GM18519 (cell line): ENCODE data around the gene ZGLP1.

Source experiments
- ATAC-seq: cut with Tn5 transposase; IDR thresholded peaks from one replicate; pipeline ENCODE4 v1.9.1; 2021; ENCODE audit warnings: mild to moderate bottlenecking, moderate library complexity; ENCODE audit not compliant: unreplicated experiment, low FRiP score

Gene ZGLP1

DNA sequence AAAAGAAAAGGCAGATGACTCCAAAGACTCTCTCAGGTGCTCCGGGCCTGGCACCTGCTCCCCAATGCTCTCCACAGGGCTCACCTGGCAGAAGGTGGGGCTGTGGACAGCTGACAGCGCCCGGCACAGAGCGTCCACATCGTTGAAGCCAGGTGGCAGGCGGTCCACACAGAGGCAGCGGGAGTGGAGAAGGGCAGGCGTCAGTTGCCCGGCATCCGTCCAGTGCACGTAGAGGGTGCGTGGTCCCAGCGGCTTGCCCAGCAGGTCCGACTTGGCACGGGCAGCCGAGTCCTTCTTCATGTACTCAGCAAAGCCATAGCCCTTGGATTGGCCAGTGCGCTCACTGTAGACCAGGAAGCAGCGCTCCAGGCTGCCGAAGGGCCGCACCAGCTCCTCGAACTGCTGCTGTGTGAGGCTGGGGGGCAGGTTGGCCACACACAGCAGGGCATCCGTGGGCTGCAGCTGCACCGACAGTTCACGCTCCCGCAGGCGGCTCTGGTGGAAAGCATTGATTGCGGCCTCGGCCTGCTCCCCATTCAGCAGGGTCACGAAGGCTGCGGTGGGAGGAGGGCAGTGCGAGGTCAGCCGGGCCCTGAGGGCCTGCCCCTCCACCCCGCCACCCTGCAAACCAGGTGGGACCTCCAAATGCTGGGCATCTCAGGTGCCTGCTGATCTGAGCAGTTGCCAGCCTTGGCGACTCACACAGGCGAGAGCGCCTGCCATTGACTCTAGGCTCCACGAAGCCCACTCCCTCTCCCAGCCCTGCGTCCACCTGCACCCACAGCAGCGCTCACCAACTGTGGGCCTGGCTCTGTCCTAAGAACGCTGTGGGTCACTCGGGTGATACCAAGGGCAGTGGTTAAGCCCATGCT is 19.2 kb upstream of the ZGLP1 start:
- no peak for ATAC-seq

DNA sequence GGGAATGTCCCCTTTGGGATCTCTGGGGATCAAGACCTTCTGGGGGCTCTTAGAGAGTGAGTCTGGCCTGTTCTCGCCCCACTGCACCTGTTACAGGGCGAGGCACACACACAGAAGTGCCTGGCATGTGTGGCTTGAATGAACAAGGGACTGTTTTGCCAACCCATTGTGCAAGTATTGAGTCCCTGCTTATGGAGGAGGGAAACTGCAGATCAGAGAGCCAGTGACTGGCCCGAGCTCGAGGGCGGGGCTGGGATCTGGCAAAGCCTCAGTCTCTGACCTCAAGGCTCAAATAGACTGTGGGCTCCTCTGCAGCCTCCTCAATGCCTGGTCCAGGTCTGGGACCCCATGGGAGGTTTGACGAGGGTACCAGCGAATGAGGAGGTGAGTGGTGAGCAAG is 18.2 kb upstream of the ZGLP1 start:
- ATAC-seq = no peak

DNA sequence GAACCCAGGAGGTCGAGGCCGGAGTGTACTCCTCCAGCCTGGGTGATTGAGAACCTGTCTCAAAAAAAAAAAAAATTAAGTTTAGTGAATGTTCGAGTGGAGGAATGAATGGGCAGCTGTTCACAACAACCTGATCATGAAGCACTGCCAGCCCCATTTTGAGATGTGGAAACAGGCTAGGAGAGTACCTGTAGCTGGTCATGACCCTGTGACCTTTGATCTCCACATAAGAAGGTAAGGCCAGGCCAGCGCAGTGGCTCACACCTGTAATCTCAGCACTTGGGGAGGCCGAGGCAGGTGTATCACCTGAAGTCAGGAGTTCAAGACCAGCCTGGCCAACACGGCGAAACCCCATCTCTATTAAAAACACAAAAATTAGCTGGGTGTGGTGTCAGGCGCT is 16.1 kb upstream of the ZGLP1 start:
- ATAC-seq = no peak

DNA sequence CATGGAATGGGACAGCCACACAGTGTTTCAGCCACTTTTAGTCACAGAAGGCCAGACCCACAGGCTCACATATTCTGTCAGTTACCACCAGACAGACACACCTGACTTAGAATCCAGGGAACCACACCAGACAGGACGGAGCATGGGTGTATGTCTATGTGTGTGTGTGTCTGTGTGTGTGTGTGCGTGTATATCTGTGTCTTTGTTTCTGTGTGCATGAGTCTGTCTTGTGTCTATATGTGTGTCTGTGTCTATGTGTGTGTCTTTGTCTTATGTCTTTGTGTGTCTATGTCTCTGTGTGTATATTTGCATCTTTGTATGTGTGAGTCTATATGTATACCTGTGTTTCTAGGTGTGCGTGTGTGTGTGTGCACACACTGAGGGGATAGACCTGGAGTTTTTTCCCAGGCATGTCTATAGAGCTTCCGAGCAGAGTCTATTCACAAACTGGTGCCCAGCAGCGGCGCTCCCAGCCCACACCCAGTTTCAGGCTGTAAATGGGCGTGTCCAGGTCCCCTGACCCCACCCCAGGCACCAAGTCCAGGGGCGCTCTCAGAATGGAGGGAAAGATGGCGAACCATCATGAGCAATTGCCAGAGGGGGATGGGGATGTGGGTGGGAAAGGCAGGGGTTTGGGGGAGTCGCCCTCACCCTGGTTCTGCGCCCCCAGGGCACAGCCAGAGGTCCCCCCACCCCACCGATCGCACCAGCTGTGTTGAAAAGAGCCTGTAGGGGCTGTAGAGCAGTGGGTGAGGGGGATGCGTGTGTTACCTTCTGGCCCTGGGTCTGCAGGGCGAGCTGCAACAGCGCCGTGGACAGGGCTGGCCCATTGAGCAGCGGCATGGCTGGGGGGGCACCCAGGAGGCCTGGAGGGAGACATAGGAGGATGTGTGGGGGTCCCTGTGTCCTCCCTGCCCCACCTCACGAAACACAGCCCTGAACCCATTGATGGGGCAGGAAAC is 12.5 kb upstream of the ZGLP1 start:
- no peak for ATAC-seq

DNA sequence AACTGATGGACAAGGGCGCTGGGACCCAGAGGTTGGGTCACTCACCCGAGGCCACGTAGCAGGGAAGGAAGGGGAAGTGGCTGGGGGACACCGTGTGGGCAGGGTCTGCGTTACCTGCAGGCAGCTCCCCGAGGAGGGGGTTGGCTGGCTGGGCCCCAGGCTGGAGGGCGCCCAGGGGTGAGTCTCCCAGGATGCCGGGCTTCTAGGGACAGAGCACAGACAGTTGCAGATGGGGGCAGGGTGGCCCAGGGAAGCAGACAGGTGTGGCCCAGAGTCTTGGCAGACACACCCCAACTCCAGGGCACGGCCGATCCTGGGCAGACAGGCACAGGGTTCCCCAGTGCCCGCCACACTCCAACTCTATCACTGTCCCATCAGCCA is 11.8 kb upstream of the ZGLP1 start:
- no peak for ATAC-seq

DNA sequence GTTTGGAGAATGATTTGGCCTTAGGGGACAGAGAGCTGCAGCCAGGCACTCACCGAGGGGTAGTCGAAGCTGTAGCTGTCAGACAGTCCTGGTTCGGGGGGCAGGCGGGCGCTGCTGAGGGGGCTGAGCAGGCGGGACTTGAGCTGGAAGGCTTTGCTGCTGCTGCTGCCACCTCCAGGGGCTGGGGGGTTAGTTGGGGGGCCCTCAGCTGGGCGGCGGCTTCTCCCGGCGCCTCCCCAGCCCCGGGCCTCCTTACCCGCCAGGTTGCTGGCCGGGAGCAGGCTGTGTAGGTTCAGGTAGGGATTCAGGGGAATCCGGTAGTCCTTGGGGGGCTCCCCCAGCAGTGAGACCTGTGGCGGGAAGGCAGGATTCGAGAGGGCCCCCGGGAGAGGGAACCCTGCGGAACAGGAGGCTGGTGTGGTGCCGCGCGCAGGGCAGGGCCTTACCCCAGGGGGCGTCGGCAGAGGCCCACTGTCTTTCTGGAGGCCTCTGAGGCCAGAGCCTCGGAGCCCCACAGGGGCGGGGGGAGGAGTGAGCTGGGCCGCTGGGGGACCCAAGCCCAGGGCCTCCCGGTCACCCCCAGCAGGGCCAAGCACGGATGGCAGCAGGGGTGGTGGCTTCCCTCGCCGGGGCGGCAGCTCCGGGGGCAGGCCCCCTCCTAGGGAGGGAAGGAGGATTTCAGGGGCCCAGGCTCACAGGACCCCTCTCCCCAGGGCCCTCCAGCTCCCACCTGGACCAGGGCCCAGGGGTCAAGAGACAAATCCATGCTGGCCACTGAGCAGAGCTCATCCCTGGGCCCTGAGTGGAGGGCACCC is 11.2 kb upstream of the ZGLP1 start:
- ATAC-seq = no peak

DNA sequence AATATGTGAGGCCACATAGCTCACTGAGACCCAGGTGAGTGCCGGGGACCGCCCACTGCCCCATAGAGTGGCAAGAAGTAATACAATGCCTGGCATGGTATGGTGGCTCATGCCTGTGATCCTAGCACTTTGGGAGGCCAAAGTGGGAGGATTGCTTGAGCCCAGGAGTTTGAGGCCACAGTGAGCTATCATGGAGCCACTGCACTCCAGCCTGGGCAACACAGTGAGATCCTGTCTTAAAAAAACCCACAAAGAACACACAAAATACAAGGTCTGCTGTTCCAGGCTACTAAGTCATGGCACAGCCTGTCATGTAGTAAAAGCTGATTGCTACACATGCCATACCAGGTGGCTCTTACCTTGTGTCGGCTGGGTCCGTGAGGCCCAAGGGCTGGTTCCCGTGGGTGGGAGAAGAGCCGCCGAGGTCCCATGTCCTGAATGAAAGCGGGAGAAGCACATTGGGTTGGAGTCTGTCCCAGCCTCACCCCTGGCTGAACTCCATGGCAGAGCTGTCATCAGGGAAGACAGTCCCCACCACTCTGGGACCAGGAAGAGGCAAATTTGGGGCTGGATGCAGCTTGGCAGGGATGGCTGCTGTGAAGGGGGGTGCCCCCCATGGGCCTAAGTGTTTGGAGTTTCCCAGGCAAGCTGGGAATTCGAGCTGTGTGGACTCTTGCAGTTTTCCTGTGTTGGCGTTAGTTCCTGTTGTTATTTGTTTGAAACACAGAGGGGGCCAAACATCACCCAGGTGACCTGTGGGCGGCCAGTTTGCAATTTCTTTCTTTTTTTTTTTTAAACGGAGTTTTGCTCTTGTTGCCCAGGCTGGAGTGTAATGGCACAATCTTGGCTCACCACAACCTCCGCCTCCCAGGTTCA is 9.4 kb upstream of the ZGLP1 start:
- no peak for ATAC-seq

DNA sequence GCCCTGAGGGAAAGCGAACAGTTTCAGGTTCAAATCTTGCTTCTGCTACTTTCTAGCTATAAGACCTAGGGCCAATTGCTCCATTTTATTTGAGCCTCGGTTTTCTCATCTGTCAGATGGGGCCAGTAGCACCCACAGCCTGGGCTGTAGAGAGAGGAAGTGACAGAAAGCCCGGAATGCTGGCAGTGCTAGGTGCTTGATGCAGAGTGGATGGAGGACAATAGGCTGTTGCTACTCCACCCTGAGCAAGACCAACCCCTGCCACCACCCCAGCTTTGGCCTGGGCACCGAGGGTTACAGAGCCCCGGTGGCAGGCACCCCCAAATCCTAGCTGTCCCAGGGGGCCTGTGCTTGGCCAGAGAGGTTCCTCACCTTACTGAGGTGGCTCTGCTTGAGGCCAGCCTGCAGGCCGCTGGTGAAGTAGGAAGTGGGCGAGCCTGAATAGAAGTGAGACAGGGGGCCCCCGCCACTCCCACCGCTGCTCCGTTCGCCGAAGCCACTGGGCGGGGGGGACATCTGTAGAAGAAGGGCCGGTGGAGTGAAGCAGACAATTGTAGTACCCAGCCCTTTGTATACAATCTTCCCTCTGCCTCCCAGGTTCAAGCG is 8.3 kb upstream of the ZGLP1 start:
- no peak for ATAC-seq

DNA sequence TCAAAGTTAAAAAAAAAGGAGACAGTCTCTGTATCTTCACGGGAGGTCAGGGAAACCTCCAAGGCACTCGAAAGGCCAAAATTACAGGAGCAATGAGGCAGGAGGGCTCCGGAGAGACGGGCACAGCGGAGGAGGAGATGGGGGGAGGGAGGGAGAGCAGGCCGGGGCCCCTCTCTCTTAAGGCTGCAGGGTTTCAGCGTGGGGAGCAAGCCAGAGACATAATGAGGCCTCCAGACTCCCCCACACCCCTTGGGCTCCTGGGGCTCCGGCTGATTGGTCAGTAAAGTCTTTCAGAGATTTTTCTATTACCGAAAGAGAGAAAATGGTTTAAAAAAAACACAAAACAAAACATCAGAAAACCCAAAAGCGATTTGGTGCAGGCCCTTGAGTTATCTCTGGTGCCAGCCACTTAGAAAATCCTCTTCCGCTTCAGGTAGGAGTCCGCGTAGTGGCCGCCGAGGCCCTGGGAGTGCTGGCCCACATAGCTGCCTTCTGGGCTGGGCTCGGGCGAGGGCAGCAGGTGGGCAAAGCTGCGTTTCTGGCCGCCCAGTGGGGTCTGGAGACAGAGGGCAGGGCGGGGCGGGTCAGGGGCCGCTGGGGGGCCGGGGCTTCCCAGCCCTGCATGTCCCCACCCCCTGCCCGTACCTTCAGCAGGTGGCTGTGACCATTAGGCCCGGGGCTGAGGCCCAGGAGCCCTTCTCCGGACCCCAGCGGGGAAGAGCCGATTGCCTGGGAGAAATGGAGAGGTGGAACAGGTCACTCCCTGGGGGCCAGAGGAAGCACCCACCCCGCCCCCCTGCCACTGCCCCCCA is 7.6 kb upstream of the ZGLP1 start:
- ATAC-seq = no peak

DNA sequence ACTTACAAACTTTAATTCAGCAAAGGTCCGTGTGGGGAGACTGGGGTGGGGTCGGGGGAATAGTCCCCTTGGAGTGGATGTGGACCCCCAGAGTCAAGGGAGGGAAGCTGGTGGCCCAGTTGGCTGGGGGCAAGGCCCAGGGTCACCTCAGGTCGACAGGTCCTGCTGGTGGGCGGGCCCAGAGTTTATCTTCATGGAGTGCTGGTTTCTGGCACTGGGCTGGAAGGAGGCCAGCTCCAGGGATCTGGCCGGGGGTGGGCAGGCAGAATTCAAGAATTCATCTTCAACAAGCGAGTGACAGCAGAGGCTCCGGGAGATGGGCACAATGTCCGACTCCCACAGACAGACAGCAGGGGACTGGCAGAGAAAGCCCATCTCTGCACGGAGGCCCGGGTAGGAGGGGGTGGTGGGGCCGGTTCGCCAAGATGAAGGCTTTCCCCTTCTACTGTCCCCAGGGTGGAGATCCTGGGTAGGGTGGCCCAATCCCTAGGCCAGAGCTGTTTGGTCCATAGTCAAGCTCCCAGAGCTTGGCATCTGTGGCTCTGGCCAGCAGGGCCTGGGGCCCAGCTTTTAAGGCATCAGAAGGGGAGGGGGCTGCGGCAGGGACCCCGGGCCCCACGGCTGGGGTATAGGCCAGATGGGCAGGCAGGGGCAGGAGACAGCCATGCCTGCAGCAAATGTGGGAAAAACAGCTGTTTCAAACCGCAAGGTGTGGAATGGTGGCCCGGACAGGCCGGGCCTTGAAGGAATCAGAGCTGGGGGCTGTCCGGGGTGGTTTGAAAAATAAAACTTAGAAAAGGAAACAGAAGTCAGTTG is 6.8 kb upstream of the ZGLP1 start:
- ATAC-seq = no peak

DNA sequence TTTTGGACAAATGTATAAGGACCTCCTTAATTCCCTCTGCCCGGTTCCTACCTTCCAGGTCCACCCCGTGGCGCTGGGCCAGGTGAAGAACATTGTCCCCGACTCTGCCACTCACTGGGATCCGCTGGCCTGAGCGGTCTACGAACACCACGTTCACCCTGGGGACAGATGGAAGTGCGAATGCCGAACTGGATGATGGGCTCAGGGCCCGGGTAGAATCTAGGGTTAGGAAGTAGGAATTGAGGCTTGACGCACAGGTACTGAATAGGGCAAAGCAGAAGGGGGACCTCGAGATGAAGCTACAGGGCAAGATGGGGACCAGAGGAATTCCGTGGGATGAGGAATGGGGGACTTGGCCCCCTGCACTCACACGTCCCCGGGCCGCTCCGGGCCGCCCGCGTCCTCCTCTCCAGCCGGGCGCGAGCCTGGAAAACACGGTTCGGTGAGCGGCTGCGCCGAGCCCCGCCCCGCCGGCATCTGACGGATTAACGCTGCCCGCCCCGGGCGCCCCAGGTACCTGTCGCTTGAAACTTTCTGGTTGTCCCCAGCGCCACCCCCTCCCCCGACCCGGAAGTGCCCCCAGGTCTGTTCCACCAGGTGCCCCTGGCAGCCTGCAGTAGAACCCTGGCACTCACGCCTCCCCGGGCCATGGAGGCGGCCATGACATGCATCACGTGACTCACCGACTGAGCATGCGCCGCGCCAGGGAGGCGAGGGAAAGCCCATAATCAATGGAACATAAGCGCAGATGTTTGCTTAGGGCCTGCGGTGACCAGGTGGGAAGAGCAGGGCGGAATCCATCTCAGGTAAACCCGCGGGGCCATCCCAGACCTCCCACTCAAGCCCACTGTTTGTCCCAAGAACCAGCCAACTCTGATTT is 6.0 kb upstream of the ZGLP1 start, which contains the start of gene FDX2:
Gene FDX2, minus strand, starts transcription at position 681 of the 880 bp plus-strand sequence. Its CDS starts 19 bp downstream, at position 662.
- no peak for ATAC-seq

DNA sequence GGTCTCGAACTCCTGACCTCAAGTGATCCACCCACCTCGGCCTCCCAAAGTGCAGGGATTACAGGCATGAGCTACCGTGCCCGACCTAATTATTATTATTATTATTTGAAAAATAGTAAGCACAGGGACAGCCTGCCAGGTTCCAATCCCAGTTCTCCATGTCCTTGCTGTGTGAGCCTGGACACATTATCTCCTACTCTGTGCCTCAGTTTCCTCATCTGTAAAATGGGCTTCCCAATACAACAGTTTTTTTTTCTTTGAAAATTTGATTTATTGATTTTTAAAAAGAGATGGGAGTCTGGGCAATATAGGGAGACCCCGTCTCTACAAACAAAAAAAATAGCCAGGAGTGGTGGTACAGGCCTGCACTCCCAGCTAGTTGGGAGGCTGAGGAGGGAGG is 3.3 kb downstream of the ZGLP1 start:
- no peak for ATAC-seq

DNA sequence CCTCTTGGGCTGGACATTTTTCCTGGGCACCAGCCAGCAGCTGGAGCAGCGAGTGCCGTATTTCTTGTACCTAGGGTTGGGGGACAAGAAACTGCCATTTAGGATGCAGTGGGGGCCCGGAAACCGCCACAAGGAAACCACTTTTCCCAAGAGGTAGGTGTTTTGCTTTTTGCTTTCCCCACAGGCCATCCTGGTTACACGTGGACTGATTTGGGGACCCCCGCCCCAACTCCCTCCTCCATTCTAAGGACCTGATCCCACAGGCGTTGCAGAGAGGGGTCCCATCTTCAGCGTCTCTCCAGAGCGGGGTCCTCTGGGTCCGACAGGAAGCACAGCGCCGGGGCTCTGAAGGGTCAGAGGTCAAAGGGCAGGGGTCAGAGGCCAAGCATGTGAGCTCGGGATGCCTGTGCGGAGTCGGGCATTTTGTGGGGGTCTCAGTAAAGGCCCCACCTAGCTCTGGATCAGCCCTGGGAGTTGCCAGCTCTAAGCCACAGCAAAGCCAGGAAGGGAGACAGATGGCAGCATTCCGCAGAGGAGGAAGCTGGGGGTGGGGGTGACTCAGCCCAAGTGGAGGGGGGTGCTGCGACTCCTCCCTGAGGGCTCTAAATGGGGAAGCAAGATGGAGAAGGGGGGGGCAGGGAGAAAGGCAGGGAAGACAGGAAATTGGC is 4.3 kb downstream of the ZGLP1 start:
- no peak for ATAC-seq

DNA sequence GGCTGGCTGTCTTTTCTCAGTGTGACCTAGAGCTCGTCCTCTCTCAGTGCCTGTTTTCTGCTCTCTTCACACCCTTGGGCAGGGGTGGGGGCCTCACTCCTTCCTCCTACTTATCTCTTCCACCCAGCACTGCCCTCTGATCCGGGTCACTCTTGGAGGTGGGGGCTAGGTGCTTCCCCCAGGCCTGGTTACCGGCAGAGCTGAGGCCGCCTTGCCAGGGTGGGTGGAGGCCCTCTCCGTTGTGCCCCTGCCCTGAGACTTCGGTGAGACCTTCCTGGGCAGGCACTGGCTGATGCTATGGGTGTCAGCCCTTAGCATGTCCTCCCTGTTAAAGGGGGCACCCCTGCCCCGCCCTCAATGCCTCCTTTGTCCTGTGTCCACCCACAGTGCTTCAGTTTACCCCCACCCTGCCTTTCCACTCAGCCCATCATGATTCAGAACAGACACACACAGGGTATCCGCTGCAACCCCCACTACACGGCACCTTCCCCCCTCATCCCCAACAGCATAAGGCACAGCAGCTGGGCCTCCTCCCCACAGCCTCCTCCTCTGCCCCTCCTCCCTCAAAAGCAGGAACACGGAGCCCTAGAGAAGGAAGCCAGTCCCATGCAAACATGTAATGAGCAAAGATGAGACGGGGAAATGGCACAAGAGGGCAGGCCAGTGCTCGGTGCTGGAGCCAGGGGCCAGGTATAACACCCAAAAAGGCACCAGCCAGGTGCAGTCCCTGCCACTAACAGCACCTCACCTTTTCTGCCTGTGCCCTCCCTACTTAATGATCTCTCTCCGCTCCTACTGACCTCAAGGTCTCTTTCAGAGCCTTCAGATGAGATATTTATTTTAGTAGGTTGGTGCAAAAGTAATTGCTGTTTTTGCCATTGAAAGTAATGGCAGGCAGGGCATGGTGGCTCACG is 9.8 kb downstream of the ZGLP1 start:
- ATAC-seq = no peak
